ENCODE data around the gene CADPS.

The CADPS gene

DNA sequence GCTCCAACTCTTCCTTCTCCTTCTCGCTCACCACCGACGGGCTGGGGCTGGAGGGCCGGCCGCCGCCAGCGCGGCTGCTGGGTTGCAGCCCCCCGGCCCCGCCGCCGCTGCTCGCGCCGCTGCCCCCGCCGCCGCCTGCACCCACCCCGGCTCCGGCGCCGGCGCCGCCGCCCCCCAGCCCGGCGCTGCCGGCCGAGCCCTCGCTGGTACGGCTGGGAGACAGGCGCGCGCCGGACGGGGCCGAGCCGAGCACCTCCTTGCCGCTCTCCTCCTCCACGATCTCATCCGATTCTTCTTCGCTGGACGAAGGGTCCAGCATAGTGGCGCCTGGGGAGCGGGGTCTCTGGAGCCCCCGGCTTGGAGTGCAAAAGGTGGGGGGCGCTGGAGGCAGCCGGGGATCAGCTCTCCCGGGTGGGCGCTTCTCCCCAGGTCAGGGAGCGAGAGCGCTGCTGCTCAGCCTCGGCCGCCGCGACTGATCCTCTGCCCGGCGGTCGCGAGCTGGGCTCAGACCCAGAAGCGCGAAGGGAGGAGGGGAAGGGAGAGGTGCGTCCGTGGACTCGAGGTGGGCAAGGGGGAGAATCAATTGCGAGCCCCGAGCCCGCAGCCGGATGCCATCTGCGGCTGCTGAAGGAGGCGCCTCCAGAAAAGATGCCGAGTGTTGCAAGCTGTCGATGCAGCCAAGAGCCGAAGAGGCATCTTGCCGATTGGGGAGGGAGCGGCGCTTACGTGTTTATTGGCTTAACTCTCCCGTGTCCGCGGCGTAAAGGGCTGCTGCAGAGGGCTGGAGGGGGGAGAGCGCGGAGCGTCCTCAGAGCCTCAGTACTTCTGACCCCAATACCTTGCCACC is at the start of gene CADPS:
Gene CADPS (minus strand): TSS at position 706 of the 847 bp plus-strand sequence. CDS start 387 bp downstream, at position 319.
- DNase-seq (ENCODE audit: low read depth in 1 of 2, low spot score in 1 of 2) = no peak

DNA sequence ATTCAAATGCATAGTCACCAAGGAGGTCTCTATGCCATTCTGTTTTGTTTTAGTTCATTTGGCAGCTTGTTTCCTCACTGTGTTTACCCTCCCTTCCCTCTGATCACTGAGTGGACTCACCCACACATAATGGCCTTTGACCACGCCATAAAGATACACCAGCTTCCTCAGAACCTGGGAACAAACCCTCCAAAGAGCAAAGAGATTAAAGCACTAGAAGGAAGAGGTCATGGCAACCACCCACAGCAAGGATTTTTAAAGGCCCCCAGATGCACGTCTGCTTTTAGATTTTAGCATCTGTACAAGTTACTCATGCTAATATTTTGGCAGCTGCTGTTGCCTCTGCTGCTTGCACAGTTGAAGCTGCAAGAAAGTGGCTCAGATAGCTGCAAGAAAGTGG is 47.9 kb upstream of the CADPS start:
- DNase-seq (ENCODE audit: low read depth in 1 of 2, low spot score in 1 of 2) = no peak

DNA sequence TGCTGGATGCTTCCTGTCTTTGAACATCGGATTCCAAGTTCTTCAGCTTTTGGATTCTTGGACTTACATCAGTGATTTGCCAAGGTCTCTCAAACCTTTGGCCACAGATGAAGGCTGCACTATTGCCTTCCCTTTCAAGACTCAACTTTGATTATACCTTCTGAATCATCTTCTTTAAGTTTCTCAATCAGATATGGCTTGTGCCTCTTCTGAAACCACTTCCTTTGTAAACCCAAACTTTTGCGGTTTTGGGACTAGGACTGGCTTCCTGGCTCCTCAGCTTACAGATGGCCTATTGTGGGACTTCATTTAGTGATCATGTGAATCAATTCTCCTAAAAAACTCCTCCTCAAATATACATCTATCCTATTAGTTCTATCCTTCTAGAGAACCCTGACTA is 47.1 kb upstream of the CADPS start:
- DNase-seq (ENCODE audit: low read depth in 1 of 2, low spot score in 1 of 2) = no peak

DNA sequence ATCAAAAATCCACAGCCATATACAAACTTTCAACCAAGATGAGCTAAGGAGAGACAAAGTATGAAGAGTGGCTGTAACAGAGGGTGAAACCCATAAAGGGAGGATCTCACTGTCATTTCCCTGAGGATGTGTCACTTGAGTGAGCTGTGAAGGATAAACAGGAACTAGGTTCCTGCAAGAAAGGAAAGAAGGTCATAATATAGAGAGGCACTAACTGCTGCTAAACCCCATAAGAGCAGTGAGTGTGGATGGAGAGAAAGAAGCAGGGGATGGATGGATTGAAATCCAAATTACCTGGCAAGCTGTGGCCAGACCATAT is 45.2 kb upstream of the CADPS start:
- no peak for DNase-seq (ENCODE audit: low read depth in 1 of 2, low spot score in 1 of 2)

DNA sequence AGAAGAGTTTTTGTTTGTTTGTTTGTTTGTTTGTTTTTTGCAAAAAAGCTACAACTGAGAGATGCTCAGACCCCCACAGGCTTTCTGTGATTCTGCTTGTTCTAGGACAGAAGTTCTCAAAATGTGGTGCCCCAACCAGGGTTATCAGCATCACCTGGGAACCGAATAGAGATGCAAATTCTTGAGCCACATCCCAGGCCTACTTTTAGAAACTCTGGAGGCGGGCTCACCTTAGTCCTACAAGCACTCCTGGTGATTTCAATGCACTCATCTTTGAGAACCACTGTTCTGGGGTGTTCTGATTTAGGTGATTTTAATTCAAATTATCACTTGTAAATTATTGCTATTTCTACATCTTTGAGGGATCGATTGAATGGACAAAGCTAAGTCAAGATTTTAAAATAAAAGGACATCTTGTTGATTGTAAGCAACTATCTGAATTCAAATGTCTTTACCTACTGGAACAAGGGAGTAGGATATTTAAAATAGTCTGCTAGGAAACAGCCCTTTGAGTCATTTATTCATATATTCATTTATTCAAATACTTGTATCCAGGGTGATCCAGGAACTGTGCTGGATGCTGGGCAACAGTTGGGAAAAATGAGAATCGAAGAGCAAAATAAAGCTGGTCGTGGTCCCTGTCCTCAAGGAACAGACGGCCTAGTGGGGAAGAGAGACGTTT is 44.7 kb upstream of the CADPS start:
- no peak for DNase-seq (ENCODE audit: low read depth in 1 of 2, low spot score in 1 of 2)

DNA sequence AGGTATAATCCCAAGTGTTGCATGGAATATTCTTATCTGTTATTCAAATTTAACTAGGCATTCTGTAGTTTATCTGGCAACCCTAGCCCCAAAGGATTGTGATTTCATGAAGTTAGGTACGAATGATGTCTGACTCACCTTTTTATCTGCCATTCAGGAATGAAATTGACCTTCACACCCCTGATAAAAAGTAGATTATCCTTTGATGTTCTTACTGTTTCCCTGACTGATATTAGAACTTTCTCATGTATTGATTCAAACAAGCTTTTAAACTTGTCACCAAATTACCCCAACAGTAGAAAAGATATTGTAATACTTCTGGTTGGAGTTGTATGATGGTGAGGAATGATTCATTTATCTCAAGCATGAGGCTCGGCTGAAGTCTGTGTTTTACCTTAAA is 43.6 kb upstream of the CADPS start:
- DNase-seq (ENCODE audit: low read depth in 1 of 2, low spot score in 1 of 2) = no peak

DNA sequence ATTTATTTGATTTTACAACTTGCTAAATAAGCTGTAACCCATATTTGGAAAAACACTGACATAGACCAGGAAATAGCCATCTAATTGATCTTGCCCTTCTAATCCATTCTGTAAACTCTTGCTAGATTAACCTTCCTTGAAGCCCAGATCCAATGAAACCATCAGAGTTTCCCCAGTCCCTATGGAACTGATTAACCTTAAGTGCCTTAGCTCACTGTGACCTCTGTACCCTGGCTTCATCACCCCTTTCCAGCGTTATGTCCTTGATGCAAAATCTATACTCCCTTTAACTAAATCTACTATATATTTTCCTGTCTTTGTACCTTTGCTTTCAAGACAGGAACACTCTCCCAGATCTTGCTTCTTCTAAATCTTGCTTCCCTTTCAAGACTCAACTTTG is 42.9 kb upstream of the CADPS start:
- DNase-seq (ENCODE audit: low read depth in 1 of 2, low spot score in 1 of 2) = no peak

DNA sequence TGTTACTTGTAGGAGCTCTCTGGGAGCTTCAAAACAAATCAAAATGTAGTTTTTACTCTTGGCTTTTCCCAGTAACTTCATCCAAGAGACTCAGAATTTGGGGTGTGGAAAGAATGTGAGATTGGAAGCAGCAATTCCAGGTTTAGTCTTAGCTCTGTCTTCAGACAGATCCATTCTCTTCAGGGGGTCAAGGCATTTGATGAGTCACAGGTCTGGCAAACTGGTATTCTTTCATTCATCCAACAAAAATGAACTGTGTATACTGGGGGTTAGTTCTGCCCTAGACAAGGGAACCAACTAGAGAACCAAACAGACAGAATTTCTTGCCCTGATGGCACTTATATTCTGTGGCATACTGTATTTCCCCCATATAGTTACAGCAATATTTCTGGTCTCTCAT is 36.3 kb upstream of the CADPS start:
- no peak for DNase-seq (ENCODE audit: low read depth in 1 of 2, low spot score in 1 of 2)

DNA sequence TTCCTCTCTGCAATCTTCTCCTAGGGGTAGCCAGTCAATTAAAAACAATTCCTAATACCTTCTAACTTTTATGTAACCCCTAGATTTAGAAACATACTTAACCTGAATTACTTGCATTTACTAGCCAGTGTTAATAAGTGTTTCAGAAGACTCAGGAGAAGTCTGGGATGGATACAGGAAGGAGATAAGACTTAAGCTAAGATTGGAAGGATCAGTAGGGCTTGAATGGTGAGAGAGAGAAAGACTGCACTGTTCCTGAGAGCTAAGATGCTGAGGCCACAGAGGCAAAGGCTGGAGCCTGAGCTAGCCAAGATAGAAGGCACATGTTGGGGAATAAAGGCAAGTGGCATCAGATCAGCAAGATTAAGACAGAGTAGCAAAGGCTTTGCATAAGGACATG is 30.1 kb upstream of the CADPS start:
- DNase-seq (ENCODE audit: low read depth in 1 of 2, low spot score in 1 of 2) = no peak

DNA sequence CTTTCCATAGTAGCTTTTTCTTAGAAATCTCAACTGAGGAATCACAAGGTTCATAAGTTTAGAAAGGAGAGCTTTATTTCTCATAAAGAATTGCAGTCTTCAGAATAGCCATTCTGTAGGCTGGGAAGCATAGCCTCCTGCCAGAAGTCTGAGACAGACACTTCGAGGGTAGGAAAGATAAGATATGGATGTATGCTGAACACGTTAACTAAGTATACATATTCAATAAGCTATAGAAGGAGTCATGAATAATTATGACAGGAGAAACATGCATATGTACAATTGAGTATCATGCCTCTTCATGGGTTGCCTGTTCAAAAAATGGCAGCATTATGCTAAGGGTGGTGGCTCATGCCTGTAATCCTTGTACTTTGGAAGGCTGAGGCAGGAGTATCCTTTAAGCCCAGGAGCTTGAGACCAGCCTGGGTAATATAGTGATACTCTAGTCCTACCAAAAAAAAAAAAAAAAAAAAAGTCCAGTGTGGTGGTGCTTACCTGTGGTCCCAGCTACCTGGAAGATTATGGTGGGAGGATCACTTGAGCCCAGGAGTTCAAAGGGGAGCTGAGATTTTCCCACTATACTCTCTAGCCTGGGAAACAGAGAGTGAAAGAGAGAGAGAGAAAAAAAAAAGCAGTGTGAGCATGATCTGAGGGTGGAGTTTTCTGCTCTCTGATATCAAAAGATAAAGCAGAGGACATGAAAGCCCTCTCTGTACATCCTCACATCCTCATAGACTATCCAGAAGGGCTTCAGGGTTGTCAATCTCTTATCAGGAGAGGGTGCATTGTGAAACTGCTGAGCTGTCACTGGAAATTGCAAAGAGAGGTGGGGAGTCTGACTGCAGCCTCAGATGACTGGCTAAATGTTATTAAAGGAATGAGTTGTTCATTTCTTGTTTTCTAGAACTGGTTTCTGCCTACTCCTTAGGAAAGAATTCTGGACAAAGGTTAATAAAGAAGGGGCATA is 23.6 kb upstream of the CADPS start:
- no peak for DNase-seq (ENCODE audit: low read depth in 1 of 2, low spot score in 1 of 2)

DNA sequence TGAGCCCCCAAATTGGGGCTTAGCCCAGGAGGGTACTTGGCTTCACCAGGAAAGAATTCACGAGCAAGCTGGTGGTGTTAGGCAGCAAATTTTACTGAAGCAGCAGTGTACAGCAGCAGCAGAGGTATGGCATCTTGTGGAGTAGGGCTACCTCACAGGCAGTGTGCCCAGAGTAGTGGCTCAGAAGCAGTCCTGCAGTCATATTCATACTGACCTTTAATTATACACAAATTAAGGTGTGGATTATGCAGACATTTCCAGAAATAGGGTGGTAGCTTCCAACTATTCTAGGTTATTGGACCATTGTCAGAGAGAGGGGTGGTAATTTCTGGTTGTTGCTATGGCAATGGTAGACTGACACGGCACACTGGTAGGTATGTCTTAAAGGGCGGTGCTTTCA is 20.7 kb upstream of the CADPS start:
- no peak for DNase-seq (ENCODE audit: low read depth in 1 of 2, low spot score in 1 of 2)

DNA sequence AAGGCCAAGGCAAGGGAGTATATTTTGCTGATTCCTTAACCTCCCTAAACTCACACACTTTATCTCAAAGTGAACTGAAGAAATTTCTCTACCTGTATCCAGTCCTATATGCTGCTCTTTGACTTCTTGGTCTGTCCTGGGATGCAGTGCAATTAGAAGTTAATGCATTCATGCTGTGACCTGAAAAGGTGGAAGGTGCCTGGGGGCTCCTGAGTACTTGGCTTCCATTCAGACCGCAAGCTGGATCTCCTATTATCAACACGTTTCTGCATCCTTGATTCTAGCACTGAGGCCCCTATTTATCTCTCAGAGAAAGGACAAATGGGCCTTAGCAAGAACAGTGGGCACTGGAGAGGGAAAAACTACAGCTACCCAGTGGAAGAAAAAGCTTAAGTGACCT is 17.7 kb upstream of the CADPS start:
- DNase-seq (ENCODE audit: low read depth in 1 of 2, low spot score in 1 of 2) = no peak

DNA sequence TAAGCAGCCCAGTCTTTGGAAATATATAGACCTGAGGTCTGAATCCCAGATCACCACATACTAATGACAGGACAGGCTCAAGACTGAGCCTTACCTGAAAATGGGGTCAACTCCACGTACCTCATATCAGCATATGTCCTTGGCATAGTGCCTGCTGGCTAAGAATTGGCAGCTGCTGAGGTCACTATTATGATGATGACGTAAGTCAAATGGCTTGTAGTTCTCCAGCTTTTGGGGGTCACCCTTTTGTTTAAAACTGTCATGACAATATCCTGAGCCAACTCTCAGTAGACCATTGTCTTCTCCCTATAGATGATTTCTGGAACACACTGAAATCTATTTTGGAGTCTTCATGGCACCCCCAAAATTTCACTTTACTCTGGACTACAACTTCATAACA is 16.8 kb upstream of the CADPS start:
- no peak for DNase-seq (ENCODE audit: low read depth in 1 of 2, low spot score in 1 of 2)

DNA sequence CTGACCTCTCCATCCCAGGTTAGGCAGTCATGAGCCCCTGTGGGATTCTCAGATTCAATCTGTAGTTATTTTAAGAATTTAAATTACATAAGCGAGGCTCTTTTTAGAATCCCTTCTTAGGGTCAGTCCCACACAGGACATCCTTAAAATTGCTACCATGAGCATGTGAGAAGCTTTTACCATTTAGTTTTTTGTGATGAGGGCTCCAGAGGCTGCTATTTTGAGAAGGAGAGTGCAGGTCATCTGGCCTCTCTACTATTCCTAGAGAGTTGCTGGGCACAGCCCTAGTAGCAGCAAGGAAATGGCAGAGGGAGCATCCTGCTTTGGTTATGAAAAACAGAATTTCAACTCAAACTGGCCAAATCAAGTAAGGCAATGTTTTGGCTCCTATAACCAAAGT is 13.6 kb upstream of the CADPS start:
- DNase-seq (ENCODE audit: low read depth in 1 of 2, low spot score in 1 of 2) = no peak

DNA sequence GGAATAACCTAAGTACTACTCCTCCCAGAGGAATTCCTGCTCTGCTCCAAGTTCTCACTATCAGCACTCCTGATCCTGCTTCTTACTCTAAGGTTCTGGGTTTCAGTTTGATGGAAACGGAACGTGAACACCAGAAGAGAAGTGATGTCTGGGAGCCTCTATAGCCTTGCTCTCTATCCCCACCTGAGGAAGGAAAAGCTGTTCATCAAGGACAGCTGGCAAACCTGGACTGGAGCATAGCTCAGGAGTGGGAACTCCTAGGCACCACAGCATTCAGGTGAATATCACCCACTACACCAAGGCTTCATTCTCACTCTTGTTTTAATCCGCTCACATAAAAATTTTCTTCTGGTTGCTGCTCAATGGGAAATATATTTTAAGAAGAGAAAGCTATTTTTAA is 13.0 kb upstream of the CADPS start:
- no peak for DNase-seq (ENCODE audit: low read depth in 1 of 2, low spot score in 1 of 2)

DNA sequence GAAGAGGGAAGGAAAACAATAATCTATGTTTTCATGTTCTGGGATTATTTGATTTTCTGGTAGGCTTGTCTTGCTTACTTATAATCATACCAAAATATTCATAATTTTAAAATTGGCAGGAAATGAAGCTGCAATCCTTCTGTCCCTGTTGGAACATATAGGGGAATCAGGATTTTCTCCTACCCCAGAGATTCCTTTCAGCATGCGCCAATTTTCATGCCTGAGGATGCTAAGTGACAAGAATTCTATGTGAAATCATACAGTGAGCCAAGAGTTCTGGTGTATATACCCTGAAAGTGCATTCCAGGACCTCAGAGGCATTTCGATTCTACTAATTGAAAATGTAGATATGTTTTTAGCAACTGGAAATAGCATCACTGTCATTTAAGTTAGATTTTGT is 9.9 kb upstream of the CADPS start:
- no peak for DNase-seq (ENCODE audit: low read depth in 1 of 2, low spot score in 1 of 2)

DNA sequence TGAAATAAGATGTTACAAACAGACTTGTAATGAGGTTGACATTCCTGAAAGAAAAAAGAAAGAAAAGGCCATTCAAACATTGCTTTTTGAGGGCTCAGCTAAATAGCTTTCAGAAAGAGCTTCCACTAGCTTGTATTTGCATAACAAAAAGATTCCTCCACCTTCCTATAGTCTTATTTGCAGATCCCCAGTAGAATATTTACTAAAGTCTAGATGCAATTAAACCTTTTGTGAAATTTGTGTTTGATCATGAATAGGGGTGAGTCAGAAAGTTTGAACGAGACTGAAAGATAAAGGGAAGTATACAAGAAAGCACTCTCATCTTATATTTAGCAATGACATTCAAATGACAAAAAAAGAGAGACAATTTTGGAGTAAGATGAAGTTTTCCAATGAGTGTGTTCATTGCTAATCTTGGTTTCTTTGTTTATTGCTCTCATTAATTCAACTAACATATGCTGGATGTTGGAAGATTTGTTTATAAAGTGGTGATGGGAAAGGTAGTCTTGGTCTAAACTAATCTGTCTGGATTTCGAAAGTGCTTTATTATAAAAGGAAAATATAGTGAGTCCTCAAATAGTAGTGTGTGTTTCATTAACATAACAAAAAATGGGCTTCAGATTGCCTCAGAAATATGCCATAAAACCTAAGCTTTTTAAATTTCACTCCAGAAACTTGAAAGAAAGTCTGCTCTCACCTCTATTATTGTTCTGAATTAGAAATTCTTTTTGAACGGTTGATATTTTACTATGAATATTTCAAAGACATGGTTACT is 9.1 kb upstream of the CADPS start:
- DNase-seq (ENCODE audit: low read depth in 1 of 2, low spot score in 1 of 2) = no peak

DNA sequence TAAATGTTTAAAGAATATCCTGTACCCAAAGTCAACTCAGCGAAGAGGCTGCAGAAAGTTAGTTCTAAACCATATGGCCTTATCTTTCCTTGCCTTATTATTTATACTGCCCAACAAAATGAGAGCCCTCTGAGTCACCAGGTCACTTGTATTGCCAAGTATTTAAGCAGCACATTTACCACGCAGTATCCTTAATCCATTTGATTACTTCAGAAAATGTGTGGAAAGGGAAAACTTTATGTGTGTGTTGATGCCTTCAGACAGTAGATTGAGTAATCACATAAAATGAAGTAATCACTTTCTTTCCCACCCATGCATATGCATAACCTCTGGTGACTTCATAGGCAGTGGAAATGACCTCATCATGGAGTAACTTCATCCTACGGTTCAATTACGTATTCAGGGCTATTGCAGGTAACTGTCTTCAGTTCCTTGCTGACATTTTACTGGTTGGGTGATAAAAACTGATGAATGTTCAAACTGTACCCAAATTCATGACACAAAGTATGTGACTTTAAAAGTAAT is 7.5 kb upstream of the CADPS start:
- DNase-seq (ENCODE audit: low read depth in 1 of 2, low spot score in 1 of 2) = no peak

DNA sequence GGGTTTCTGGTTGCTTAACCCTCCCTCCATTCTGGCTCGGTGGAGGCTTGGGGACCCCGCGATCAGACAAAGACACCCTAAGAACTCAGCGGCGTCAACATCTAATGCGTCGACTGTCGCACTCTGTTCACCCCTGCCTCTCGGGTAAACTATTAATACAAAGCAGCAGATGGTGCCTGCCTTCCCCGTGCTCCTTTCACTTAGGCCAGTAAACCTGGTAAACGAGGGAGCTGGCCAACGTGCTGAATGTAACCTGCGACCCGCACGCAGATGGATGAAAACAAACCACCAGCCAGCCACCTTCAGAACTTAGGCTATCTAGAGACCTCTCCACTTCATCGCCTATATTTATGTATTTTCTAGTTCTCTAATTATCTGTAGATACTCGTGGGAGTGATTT is 848 bp upstream of the CADPS start:
- no peak for DNase-seq (ENCODE audit: low read depth in 1 of 2, low spot score in 1 of 2)

DNA sequence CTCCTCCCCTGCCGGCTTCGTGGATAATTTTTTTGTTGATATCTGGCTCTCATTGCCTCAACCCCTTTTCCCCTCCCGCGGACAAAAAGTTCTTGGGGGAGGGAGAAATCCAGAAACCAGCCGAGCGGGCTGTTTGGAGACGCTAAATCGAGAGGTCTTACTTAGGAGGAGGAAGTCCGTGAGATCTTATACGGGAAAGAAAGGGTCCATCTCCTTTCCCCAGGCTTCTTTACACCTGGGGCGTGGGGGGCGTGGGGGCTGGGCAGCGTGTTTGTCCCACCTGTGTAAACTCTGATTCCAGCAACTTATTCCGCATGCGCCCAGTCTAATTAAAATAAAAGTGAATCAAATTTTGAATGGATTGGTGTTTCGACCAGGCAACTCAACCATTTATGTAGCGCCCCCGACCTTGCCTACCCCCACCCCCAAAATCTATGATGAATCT is 364 bp upstream of the CADPS start:
- no peak for DNase-seq (ENCODE audit: low read depth in 1 of 2, low spot score in 1 of 2)
